ENCODE results near the gene CSNK2A2.

GRCh38 chr16:58217311-58217925, 19.5 kb upstream of the CSNK2A2 start:
- no peak for TF ChIP-seq CTCF (IDR thresholded peaks at IDR 0.05)
- TF ChIP-seq POLR2AphosphoS5 (IDR thresholded peaks at IDR 0.05): no peak
- TF ChIP-seq POLR2A (IDR thresholded peaks at IDR 0.05): no peak
- no peak for TF ChIP-seq EP300 (IDR thresholded peaks at IDR 0.05)

All from sigmoid colon (tissue), 4 donors.